Nucleus accumbens (tissue), 56 donors: ENCODE data around the gene ENTR1.
A peak's percentile ranks its signal among the peaks of the same experiment; 100 is the strongest.

Source experiments
- DNase-seq, 56 donors: peaks; one replicate each; lab custom pipeline; 2025; lab: John Stamatoyannopoulos, UW

ENTR1 gene

GRCh38 chr9:136380381-136380780 is 30.0 kb downstream of the ENTR1 start:
- no peak for DNase-seq

- no peak for DNase-seq
Observed at GRCh38 chr9:136379891-136380290, 30.5 kb downstream of the ENTR1 start.

DNA sequence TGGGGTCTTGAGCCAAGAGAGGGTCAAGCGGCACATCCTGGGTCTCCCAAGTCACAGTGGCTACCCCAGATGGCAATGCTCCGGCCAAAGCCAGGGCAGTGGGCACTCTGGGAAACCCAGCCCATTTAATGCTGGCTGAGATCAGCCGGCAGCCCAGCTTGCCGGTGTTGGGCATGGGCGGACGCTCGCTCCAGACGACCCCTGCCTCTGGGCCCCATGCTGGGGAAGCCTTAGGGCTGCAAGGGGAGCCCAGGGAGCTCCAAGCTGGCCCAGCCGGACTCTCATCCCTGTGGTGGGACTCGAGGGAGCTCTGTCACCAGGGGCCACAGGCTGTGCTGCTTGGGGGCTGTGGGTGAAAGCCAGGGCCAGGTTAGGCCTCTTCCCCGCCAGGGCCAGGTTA is 31.0 kb downstream of the ENTR1 start:
- DNase-seq: no peak

DNA sequence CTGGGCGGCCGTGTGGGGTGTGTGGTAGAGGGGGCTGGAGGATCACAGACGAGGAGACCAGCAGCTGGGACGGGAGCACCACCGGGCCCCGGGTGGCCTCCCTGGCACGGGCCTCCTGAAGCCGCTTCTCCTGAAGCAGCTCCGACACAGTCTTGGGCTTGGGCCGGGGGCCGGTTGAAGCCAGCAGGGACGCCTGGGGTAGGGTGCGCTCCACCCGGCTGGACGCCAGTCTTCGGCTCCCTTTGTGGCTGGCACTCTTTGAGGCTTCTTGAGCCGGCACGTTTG is 31.5 kb downstream of the ENTR1 start:
- no peak for DNase-seq

- DNase-seq: no peak
Observed at GRCh38 chr9:136378170-136379002, 32.0 kb downstream of the ENTR1 start.

DNA sequence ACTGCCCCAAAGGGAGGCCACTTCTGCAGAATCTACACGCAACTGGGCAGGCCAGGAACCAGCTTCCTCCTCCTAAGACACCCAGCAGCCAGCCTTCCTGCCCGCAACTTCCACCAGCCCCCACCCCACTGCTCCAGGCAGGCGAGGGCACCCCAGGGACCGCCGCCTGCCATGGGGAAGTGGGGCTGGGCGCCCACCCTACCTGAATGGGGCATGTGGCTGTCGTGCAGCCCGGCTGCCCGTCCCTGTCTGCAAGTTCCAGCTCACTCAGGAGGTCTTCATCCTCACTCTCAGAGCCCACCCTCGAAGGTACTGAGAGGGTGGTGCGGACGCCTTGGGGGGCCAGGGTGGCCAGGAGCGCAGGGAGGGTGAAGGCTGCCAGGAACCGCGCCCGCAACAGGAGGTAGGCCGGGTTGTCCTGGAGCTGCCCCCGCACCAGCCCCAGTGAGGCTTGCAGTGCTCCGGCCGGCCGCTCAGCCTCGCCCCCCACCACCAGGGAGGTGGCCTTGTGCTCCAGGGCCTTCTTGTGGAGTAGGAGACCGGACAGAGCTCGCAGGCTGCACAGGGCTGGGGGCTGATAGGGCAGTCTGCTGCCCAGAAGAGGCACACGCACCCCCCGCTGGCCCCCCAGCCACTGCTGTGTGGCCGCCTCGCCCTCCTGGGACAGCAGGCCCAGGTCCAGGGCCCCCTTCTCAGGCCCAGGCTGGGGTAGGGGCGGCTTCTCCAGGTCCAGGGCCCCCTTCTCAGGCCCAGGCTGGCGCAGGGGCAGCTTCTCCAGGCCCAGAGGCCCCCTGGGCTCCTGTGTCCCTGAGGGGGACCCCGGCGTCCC is 32.9 kb downstream of the ENTR1 start:
- DNase-seq: peak in 1 of 56 donors; percentile 31

- no peak for DNase-seq
Observed at GRCh38 chr9:136376457-136376856, 34.0 kb downstream of the ENTR1 start.

- no peak for DNase-seq
Observed at GRCh38 chr9:136375096-136375495, 35.3 kb downstream of the ENTR1 start.

GRCh38 chr9:136374183-136374575 is 36.2 kb downstream of the ENTR1 start:
- DNase-seq: no peak

DNA sequence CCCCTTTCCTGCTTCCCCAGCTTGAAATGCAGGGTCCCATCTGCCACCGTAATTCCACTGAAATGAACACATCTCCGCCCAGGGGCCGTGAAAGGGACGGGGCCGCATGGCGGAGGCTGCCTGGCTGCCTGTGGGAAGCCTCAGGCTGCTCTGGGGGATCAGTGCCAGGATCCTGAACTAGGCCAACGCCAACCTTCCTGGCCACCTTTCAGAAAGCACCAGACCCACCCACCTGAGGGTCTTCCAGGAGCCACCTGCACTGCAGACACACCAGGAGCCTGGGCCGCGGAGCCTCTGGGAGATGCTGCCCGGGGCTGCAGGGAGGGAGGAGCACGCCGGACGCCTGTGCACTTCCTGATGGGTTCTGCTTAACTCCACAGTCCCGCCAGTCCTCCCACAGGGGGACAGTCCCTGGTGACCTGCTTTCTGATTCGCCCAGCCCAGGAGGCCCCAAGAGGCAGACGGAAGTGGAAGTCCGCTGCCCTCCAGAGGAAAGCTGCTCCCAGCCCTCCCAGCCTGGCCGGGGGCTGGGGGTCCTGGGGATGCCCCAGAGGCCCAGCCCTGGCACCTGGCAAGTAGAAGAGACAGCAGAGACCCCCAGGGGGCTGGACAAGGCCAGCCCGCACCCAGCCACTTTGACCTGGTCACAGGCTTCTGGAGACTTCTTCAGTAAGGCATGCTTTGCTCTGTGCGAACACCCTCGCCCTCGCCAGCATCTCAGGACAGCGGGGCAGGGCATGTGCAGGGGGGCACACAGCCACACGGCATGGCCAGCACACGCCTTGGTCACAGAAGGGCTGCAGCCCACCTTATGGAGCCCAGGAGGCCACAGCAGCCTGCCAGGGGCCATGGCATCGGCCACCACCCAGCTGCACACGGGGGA is 36.9 kb downstream of the ENTR1 start, which contains the start of gene CARD9:
Gene CARD9 (minus strand): TSS at position 370 of the 883 bp plus-strand sequence. CDS start 1,591 bp downstream, outside the sequence.
- DNase-seq: peak in 11 of 56 donors; percentile 19 to 49 (median 36)

DNA sequence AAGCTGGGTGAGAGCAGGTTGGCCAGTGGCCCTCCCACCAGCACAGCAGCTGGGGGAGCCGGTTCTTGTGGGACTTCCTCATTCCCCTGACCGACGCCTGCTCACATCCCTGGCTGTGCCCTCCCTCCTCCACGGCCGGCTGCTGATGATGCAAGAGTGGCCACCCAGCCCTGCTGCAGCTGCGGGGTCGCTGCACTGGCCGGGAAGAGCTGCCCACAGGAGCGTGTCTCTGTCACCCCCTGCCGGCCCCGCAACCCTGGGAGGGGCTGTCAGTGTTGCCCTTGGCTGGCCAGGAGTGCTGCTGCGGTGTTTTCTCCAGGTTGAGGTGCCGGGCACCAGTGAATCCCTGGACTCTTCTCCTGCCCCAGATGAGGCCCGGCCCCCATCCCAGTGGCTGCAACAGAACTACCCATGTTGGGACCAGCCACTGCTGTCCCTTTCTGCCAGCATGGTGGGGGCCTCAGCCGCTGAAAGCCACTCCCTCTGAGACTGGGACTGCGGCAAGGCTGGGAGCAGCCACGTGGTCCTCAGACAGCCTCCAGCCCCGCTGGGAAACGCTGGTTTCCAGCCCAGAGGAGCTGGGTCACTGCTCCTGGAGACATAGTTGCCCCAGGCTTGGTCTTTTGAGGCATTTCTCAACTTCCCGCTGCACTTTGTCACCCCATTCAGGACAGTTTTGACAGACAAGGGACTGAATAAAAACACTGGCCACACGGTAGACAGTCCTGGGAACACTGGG is 37.7 kb downstream of the ENTR1 start:
- peak in 11 of 56 donors; percentile 13 to 59 (median 23) for DNase-seq

DNA sequence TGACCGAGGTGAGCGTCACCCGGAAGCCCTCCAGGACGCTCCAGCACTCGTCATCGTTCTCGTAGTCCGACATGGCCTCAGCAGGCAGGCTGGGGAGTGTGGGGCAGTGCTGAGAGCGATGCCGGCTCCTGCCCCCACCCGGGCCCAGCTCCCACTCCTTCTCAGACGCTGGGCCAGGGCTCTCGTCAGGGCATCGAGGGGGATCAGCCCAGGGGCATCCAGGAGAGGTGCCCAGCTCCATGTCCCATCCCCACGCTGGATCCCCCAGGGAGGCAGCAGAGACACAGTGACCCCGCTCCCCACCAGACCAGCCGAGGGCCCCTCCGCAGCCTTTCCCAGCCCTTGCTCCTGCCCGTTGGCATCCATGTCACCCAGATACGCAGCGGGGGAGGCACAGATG is 38.4 kb downstream of the ENTR1 start:
- no peak for DNase-seq

GRCh38 chr9:136371533-136371880 is 38.9 kb downstream of the ENTR1 start:
- no peak for DNase-seq

GRCh38 chr9:136370687-136371532 is 39.5 kb downstream of the ENTR1 start:
- DNase-seq: no peak

GRCh38 chr9:136370037-136370436 is 40.4 kb downstream of the ENTR1 start:
- DNase-seq: no peak

DNA sequence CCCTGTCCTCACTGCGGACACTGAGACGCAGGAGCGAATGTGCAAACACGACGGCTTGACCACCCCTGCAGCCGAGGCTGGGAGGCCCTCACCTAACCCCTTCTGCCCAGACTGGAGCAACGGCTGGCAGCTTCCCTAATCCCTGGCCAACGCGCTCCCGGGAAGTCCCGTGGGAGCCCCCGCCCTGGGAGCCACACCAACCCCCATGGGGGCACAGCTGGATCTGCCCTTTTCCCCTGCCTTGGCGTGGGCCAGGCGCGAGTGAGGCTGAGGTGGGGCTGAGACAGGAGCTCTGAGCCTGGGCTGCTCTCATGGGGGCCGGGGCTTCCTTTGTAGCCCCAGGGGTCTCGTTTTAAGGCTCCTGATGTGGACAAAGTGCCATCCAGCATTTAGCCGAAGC is 42.2 kb downstream of the ENTR1 start:
- no peak for DNase-seq

DNA sequence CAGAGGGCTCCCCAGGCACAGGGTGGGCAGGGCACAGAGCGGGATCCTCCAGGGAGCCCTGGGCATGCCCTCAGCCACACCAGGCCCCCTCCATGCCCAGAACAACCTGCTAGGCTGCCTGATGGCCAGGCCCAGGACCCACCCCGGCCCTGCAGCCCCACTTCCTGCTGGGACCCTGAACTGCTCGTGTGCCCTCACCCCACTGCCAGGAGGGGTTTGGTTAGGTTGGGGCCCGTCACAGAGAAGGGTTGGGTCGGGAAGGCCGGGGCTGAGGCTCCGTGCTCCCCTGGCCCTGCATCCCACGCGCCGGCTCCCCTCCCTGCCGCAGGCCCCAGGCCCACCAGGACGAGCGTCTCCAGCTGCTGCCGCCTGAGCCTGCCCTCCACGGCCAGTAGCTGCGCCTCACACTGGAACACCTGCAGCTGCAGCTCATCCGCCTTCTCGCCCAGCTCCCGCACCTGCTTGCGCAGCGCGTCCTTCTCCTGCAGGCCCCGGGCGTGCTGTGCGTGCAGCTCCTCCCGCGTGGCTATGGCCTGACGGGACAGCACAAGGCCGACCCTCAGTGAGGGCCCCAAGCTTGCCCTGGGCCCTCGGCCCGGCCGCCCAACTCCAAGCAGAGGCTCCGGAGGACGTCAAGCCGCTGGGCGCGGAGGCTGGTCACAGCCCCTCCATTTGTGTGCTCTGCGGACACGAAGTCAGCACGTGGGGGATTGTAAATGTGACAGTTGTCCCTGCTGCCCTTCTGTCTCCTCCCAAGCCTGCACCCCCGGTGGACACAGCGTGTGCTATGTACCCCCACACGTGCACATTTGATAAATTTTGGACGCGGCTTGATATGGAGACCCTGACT is 42.9 kb downstream of the ENTR1 start:
- no peak for DNase-seq

- DNase-seq: no peak
Observed at GRCh38 chr9:136366826-136367225, 43.6 kb downstream of the ENTR1 start.
